GM12878 (cell line): ENCODE results near the gene KATNIP. TPM values are rescaled to one million over a fixed set of nuclear protein-coding genes. Genes with fewer than 3 reads are reported as not detected.

Experiments used
- ATAC-seq: fragments of 200-7000 bp; cut with Tn5 transposase; 3 replicates; pipeline ENCODE4 v1.9.1; 2020; ENCODE audit warnings: mild to moderate bottlenecking, moderate library complexity
- BruUV-seq: library from RNA; stranded (reverse); fragments of 400-500 nt; replicated peaks from 2 replicates; lab custom pipeline; 2021; lab: Mats Ljungman, UMichigan
- CTCF ChIA-PET: fragments of 300-600 bp; sonication (Branson Sonifier 250); formaldehyde crosslinking; extraction: SDS; loops from one replicate; lab custom pipeline; 2021; ENCODE audit warnings: inconsistent platforms; lab: Yijun Ruan, JAX
- POLR2A ChIA-PET: fragments of 350-600 bp; formaldehyde crosslinking; extraction: SDS; loops from one replicate; lab custom pipeline; 2021; ENCODE audit warnings: inconsistent platforms; lab: Charles Lee
- RAD21 ChIA-PET: fragments of 300-600 bp; sonication (Branson Sonifier 250); formaldehyde crosslinking; loops from one replicate; lab custom pipeline; 2023; ENCODE audit warnings: antibody characterized with exemption; ENCODE audit not compliant: unreplicated experiment; lab: Charles Lee
- SMC1A ChIA-PET: fragments of 300-600 bp; sonication (Branson Sonifier 250); formaldehyde crosslinking; loops from one replicate; lab custom pipeline; 2023; ENCODE audit not compliant: unreplicated experiment, uncharacterized antibody; lab: Charles Lee
- DNase-seq: peaks from one replicate; pipeline ENCODE4 v3.0.0-alpha.2; 2011; ENCODE audit warnings: low read depth, low spot score
- FAIRE-seq: peaks from 3 replicates; lab custom pipeline; 2011; peaks lifted over from hg19 to GRCh38; lab: Jason Lieb, UNC
- H2AFZ ChIP-seq: 2 replicates; pipeline ENCODE4 v1.6.0; 2011; ENCODE audit warnings: low read depth, low read length, control low read depth; ENCODE audit not compliant: control insufficient read depth
- H3K27ac ChIP-seq: 2 replicates; pipeline ENCODE4 v1.5.1; 2011; ENCODE audit warnings: control low read depth; ENCODE audit not compliant: control insufficient read depth, insufficient read depth
- H3K27me3 ChIP-seq, 2 experiments: replicated peaks in 1 of 2; 2 replicates each; pipeline versions ENCODE4 v1.6.0 to v1.6.1; 2011; ENCODE audit warnings: low read length in 1 of 2; ENCODE audit not compliant: control insufficient read depth in 2 of 2, insufficient read depth in 2 of 2
- H3K36me3 ChIP-seq, 2 experiments: 2 replicates each; pipeline ENCODE4 v1.5.1; 2011; ENCODE audit warnings: low read length in 1 of 2; ENCODE audit not compliant: control insufficient read depth in 2 of 2, insufficient read depth in 2 of 2
- H3K4me1 ChIP-seq: 2 replicates; pipeline ENCODE4 v1.6.1; 2011; ENCODE audit warnings: mild to moderate bottlenecking, low read length, moderate library complexity, mixed read lengths; ENCODE audit not compliant: control insufficient read depth, insufficient read depth
- H3K4me2 ChIP-seq: 2 replicates; pipeline ENCODE4 v1.6.0; 2011; ENCODE audit warnings: control low read depth; ENCODE audit not compliant: control insufficient read depth, insufficient read depth
- H3K4me3 ChIP-seq: fragments of 200-600 bp; sonication (generic); 2 replicates; pipeline ENCODE4 v1.5.1; 2016
- H3K79me2 ChIP-seq: 2 replicates; pipeline ENCODE4 v1.6.0; 2011; ENCODE audit warnings: low read length; ENCODE audit not compliant: control insufficient read depth, insufficient read depth
- H3K9ac ChIP-seq: 2 replicates; pipeline ENCODE4 v1.8.0; 2011; ENCODE audit warnings: low read length, control low read depth, mixed read lengths; ENCODE audit not compliant: control insufficient read depth, insufficient read depth
- H3K9me3 ChIP-seq: replicated peaks from 3 replicates; pipeline ENCODE4 v1.5.1; 2011; ENCODE audit warnings: mild to moderate bottlenecking, low read length; ENCODE audit not compliant: control insufficient read depth, insufficient read depth
- H4K20me1 ChIP-seq: 2 replicates; pipeline ENCODE4 v1.6.0; 2011; ENCODE audit not compliant: control insufficient read depth, insufficient read depth
- E4F1 ChIP-seq: fragments of 450-650 bp; IDR thresholded peaks from 2 replicates; pipeline ENCODE4 v1.6.1; 2018; ENCODE audit warnings: borderline replicate concordance, mild to moderate bottlenecking; ENCODE audit not compliant: partially characterized antibody
- EP300 ChIP-seq, 2 experiments: fragments of 150-350 bp in 1 of 2; IDR thresholded peaks; 2 replicates each; pipeline ENCODE4 v1.6.1; 2011 to 2012; ENCODE audit warnings: low read depth in 2 of 2, low read length in 2 of 2, borderline replicate concordance in 1 of 2, improper control_type of control experiment in 1 of 2, inconsistent platforms in 1 of 2; ENCODE audit not compliant: control insufficient read depth in 1 of 2
- FOS ChIP-seq: IDR thresholded peaks from 3 replicates; pipeline ENCODE4 v1.6.1; 2011; ENCODE audit warnings: borderline replicate concordance; ENCODE audit not compliant: insufficient read length; ENCODE audit errors: extremely low read depth
- IRF5 ChIP-seq: fragments of 450-650 bp; IDR thresholded peaks from 2 replicates; pipeline ENCODE4 v1.6.1; 2017; ENCODE audit warnings: borderline replicate concordance
- KAT2A ChIP-seq: conservative IDR thresholded peaks from 2 replicates; pipeline ENCODE4 v1.6.1; 2011; ENCODE audit warnings: low read depth, low read length; ENCODE audit not compliant: control insufficient read depth
- NFXL1 ChIP-seq: fragments of 450-650 bp; IDR thresholded peaks from 2 replicates; pipeline ENCODE4 v1.6.1; 2017; ENCODE audit warnings: antibody characterized with exemption, mild to moderate bottlenecking, borderline replicate concordance
- RAD21 ChIP-seq: IDR thresholded peaks from 2 replicates; pipeline ENCODE4 v1.6.1; 2011; ENCODE audit warnings: mild to moderate bottlenecking, low read depth, low read length, moderate library complexity; ENCODE audit not compliant: insufficient read depth
- ZNF217 ChIP-seq: fragments of 450-650 bp; IDR thresholded peaks from 2 replicates; pipeline ENCODE4 v1.6.1; 2017; ENCODE audit warnings: antibody characterized with exemption, mild to moderate bottlenecking
- ZNF274 ChIP-seq: IDR thresholded peaks from one replicate; pipeline ENCODE4 v1.8.0; 2011; ENCODE audit not compliant: insufficient read length, insufficient read depth
- ZNF687 ChIP-seq: fragments of 450-650 bp; IDR thresholded peaks from 2 replicates; pipeline ENCODE4 v1.6.1; 2017; ENCODE audit warnings: mild to moderate bottlenecking, moderate library complexity
- ZZZ3 ChIP-seq: IDR thresholded peaks from 2 replicates; pipeline ENCODE4 v1.6.1; 2011; ENCODE audit warnings: low read depth; ENCODE audit not compliant: control insufficient read depth, insufficient read length
- WGBS: methylation state at CpG from one replicate; pipeline ENCODE4 v1.1.6; 2016; ENCODE audit warnings: low lambda C conversion rate; ENCODE audit not compliant: insufficient replicate concordance, insufficient coverage; ENCODE audit errors: missing lambda C conversion rate; 5-methylcytosine and 5-hydroxymethylcytosine counted together
- in situ Hi-C: fragments of 300-500 bp; cut with MboI; formaldehyde crosslinking; loops from 9 replicates; pipeline ENCODE4 v1.14.3; 2018; ENCODE audit warnings: mixed read lengths
- intact Hi-C: fragments of 100-400 bp; cut with micrococcal nuclease; formaldehyde crosslinking; loops from one replicate; pipeline ENCODE4 v1.14.2; 2022; ENCODE audit not compliant: unreplicated experiment
- polyA plus RNA-seq, 11 experiments: library from polyadenylated mRNA; depleted of rRNA in 4 of 11; unstranded in 6 of 11; stranded (reverse) in 5 of 11; fragments of >200 nt; fragmentation: Nextera tagmentation in 4 of 11; fragmentation: Illumina TruSeq in 1 of 11; extraction: Ambion mirVana in 4 of 11; extraction: Trizol in 1 of 11; gene quantifications; 1 replicate in 1 of 11; 2 replicates in 10 of 11; pipeline versions ENCODE4 v1.2.1 to v1.2.3, GENCODE V29; 2011 to 2016; ENCODE audit warnings: inconsistent platforms in 2 of 11, missing spikeins in 2 of 11, low read depth in 1 of 11
- total RNA-seq, 4 experiments: library from RNA; depleted of rRNA in 3 of 4; stranded (reverse); fragments of >200 nt in 3 of 4; fragmentation: Illumina TruSeq in 1 of 4; extraction: Trizol in 1 of 4; gene quantifications; 2 replicates each; pipeline versions ENCODE4 v1.2.1 to v1.2.3, GENCODE V29; 2013 to 2021

Gene KATNIP
- total and polyA plus RNA-seq, 10 of the 15 experiments (the other 5 are each of a cell fraction or from before 2014, with no cell fraction given): 1.6 to 13.8 (median 9.1) TPM

- TF ChIP-seq E4F1: no peak
Observed at GRCh38 chr16:27591837-27592236, 41.9 kb downstream of the KATNIP start (continued).

- no peak for ATAC-seq
- ChIA-PET POLR2A (no interaction called here), CTCF (no interaction called here), SMC1A (no interaction called here), RAD21 (no interaction called here)
- DNase-seq: no peak
- H3K4me2 ChIP-seq: no peak overlapping the region
- H3K4me1 ChIP-seq: no peaks in the 10 kb centered on the region
- BruUV-seq: no TSS peak
- no peaks in the 10 kb centered on the region for H3K79me2 ChIP-seq
- no peak overlapping the region for H3K4me3 ChIP-seq
- H3K36me3 ChIP-seq: no peaks in the 10 kb centered on the region
- 57% methylated on average over 4 of the region's 4 CpGs for WGBS
- no peaks in the 10 kb centered on the region for H4K20me1 ChIP-seq
- H3K27me3 ChIP-seq: no peaks in the 10 kb centered on the region
- H3K27ac ChIP-seq: no peak overlapping the region
- no peak for FAIRE-seq
- in situ Hi-C loops (no loop called here), intact Hi-C loops (no loop called here)
- H2AFZ ChIP-seq: no peak overlapping the region
- H3K9me3 ChIP-seq: no peaks in the 10 kb centered on the region
- H3K9ac ChIP-seq: no peak overlapping the region
- no peak for TF ChIP-seq RAD21
- no peak for TF ChIP-seq ZNF274
- TF ChIP-seq ZNF687: no peak
- no peak for TF ChIP-seq KAT2A
- no peak for TF ChIP-seq IRF5
- no peak for TF ChIP-seq NFXL1
- no peak for TF ChIP-seq FOS
- no peak for TF ChIP-seq EP300 (IDR thresholded peaks at IDR 0.05; ENCODE audit: borderline replicate concordance in 1 of 2, control insufficient read depth in 1 of 2, low read depth in 2 of 2, low read length in 2 of 2)
- no peak for TF ChIP-seq ZNF217
- TF ChIP-seq ZZZ3: no peak
Observed at GRCh38 chr16:27595475-27595874, 45.5 kb downstream of the KATNIP start.
